Type B pancreatic cell (in vitro differentiated cells): ENCODE measurements around the gene DDAH1. TPM values are rescaled to one million over a fixed set of nuclear protein-coding genes. Genes with fewer than 3 reads are reported as not detected.

ENCODE experiments used
- DNase-seq: peaks from one replicate; pipeline ENCODE4 v3.0.0; 2021; ENCODE audit warnings: mixed read lengths; ENCODE audit not compliant: unreplicated experiment; ENCODE audit errors: extremely low spot score
- H3K27ac Mint-ChIP-seq: 2 replicates; pipeline ENCODE4 v1.8.0; 2021; ENCODE audit warnings: mild to moderate bottlenecking, mixed read lengths
- H3K27me3 Mint-ChIP-seq: 2 replicates; pipeline ENCODE4 v1.8.0; 2021; ENCODE audit warnings: mixed read lengths
- H3K36me3 Mint-ChIP-seq: 2 replicates; pipeline ENCODE4 v1.8.0; 2021; ENCODE audit warnings: mixed read lengths
- H3K4me1 Mint-ChIP-seq: one replicate; pipeline ENCODE4 v1.8.0; 2021; ENCODE audit warnings: mixed read lengths; ENCODE audit not compliant: unreplicated experiment
- H3K4me3 Mint-ChIP-seq: 2 replicates; pipeline ENCODE4 v1.8.0; 2021; ENCODE audit warnings: mild to moderate bottlenecking, mixed read lengths
- H3K9me3 Mint-ChIP-seq: 2 replicates; pipeline ENCODE4 v1.8.0; 2021; ENCODE audit warnings: mixed read lengths
- total RNA-seq: library from RNA; stranded (reverse); gene quantifications from 2 replicates; pipeline ENCODE4 v1.2.1, GENCODE V29; 2021; ENCODE audit warnings: low replicate concordance
- TF ChIP-seq, protein P1 (sequence below): fragments of 200-600 bp; sonication (generic); conservative IDR thresholded peaks from 2 replicates; pipeline ENCODE4 v1.5.0; 2021; ENCODE audit warnings: antibody characterized with exemption, mild to moderate bottlenecking

DDAH1 gene
- total RNA-seq, 1 donor from 2014 or later = 28.6 TPM

DNA sequence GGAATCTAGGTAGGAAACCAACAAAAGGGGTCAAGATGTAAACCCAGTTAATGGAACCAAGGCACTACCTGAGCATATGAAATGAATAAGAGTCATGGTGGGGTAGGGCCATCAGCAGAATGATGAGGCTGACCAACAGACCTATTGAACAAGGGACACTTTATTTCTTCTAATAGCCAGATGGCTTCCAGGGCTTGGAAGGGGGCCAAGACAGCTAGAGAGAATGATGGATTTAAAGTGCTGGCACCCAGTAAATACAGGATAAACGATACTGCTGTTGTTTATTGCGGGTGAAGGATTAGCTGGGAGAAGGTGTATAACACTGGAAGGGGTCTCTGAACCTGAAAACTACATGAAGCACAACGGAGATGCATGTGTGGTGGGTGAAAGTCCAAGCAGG, 15.6 kb downstream of the DDAH1 start:
- DNase-seq = no peak
- H3K27me3 Mint-ChIP-seq = no peaks in the 10 kb centered on the region
- H3K27ac Mint-ChIP-seq = no peak overlapping the region
- H3K4me3 Mint-ChIP-seq = no peak overlapping the region
- peaks cover 19% of the 10 kb centered on the region for H3K4me1 Mint-ChIP-seq
- TF ChIP-seq, protein P1, sequence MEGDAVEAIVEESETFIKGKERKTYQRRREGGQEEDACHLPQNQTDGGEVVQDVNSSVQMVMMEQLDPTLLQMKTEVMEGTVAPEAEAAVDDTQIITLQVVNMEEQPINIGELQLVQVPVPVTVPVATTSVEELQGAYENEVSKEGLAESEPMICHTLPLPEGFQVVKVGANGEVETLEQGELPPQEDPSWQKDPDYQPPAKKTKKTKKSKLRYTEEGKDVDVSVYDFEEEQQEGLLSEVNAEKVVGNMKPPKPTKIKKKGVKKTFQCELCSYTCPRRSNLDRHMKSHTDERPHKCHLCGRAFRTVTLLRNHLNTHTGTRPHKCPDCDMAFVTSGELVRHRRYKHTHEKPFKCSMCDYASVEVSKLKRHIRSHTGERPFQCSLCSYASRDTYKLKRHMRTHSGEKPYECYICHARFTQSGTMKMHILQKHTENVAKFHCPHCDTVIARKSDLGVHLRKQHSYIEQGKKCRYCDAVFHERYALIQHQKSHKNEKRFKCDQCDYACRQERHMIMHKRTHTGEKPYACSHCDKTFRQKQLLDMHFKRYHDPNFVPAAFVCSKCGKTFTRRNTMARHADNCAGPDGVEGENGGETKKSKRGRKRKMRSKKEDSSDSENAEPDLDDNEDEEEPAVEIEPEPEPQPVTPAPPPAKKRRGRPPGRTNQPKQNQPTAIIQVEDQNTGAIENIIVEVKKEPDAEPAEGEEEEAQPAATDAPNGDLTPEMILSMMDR = no peak
- H3K9me3 Mint-ChIP-seq = peaks cover 6% of the 10 kb centered on the region
- no peaks in the 10 kb centered on the region for H3K36me3 Mint-ChIP-seq

DNA sequence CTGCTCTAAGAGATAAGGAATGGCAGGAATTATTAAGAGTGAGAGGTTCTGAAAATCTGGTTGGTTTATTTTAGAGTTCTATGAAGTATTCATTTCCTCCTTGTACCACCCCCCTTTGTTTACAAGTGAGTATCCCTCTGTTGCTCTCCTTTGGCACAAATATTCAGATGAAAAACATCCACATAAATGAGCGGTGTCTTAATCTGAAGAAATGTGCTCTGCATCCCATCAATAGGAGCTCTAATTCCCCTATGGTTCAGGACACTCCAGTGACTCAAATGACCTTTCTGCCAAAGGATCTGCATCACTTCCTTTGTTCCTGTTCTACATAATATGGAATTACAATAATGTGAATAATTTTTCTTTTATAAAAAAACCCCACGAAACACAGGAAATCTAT, 16.6 kb downstream of the DDAH1 start:
- TF ChIP-seq, protein P1 = no peak
- Mint-ChIP-seq H3K4me1 (peaks cover 19% of the 10 kb centered on the region), H3K4me3 (no peak overlapping the region), H3K36me3 (peaks cover 4% of the 10 kb centered on the region), H3K27ac (no peak overlapping the region), H3K27me3 (no peaks in the 10 kb centered on the region), H3K9me3 (peaks cover 6% of the 10 kb centered on the region)
- no peak for DNase-seq

DNA sequence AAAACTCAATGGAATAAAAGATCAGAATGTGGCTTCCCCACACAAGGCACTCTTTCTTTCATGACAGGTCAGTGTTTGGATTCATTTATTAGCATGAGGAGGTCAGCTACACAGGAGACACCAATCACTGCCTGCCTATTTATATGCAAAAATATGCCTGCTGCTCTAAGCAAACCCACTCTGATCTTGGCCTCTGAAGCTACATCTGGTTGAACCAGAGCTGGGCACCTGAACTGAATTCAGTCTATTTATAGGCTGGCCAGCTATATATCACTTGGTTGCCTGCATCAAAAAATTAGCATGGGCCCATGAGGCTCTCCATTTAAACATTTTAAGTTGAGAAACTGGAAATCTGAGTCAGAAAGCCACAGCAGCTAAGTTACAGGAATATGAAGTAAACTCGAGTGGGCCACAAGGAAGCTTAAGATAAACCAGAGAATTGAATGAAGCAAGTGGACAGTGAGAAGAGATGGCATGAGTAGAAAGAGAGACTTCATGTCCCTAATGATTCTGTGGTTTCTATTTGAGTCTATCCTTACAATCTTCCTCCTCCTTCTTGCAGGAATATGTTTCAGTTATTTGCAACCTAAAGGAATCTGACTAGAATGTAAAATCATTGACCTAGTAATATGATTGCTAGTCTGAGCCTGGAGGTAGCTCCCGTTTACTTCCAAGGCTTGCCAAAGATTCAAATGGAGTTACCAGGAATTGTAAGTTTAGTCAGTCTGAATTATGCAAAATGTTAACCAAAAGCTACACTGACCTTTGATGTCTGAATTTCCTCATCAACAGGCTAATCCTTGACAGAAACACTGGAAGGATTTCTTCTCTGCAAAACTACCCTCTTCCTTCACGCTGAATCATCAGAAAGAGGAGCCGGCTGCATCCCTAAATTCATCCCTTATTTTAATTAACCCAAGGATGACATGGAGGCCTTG, 17.7 kb downstream of the DDAH1 start:
- peaks cover 4% of the 10 kb centered on the region for H3K36me3 Mint-ChIP-seq
- TF ChIP-seq, protein P1 = no peak
- H3K4me1 Mint-ChIP-seq = peaks cover 19% of the 10 kb centered on the region
- peaks cover 6% of the 10 kb centered on the region for H3K9me3 Mint-ChIP-seq
- no peaks in the 10 kb centered on the region for H3K27me3 Mint-ChIP-seq
- no peak for DNase-seq
- no peak overlapping the region for H3K4me3 Mint-ChIP-seq
- no peak overlapping the region for H3K27ac Mint-ChIP-seq

DNA sequence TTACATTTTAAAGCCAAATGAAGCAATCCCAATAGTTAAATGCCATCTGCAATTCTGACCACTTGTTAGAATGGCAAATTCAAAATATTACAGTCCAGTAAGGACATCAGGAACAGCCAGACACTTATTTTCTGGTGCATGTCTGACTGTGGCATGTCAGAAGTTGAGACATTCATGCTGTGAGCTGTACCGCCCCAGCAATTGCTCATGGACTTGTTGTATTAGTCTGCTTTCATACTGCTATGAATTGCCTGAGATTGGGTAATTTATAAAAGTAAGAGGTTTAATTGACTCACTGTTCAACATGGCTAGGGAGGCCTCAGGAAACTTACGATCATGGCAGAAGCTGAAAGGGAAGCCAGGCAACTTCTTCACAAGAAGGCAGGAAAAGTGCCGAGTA, 19.1 kb downstream of the DDAH1 start:
- Mint-ChIP-seq H3K27me3 (no peaks in the 10 kb centered on the region), H3K36me3 (peaks cover 4% of the 10 kb centered on the region), H3K4me1 (peaks cover 21% of the 10 kb centered on the region), H3K4me3 (no peak overlapping the region), H3K9me3 (peaks cover 6% of the 10 kb centered on the region), H3K27ac (no peak overlapping the region)
- DNase-seq = no peak
- TF ChIP-seq, protein P1 = no peak

DNA sequence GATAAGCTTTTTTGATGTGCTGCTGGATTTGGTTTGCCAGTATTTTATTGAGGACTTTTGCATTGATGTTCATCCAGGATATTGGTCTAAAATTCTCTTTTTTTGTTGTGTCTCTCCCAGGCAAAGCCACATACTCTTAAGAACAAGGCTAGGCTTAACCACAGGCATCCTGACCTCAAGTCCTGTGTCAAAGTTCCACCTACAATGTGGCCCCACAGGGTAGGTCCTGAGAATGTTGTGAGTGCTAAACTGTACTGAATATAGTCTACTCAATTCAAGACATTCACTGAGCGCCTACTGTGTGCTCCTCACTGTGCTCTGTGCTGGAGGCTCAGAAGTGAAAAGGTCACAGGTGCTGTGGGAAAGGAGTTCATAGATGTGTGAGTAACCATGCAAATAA, 20.6 kb downstream of the DDAH1 start:
- peaks cover 20% of the 10 kb centered on the region for H3K4me1 Mint-ChIP-seq

More for the DNA sequence above, 20.6 kb downstream of the DDAH1 start:
- Mint-ChIP-seq H3K27ac (no peak overlapping the region), H3K27me3 (no peaks in the 10 kb centered on the region), H3K36me3 (peaks cover 4% of the 10 kb centered on the region), H3K4me3 (no peak overlapping the region), H3K9me3 (peaks cover 2% of the 10 kb centered on the region)
- TF ChIP-seq, protein P1 = no peak
- DNase-seq = no peak
